GM21423 (cell line): ENCODE results near the gene FRK.

Experiments
- ATAC-seq: cut with Tn5 transposase; IDR thresholded peaks from one replicate; pipeline ENCODE4 v1.9.1; 2021; ENCODE audit warnings: mild to moderate bottlenecking, moderate library complexity; ENCODE audit not compliant: unreplicated experiment

Gene FRK

GRCh38 chr6:116036075-116036773 is 24.5 kb downstream of the FRK start:
- ATAC-seq = no peak

GRCh38 chr6:116035616-116036015 is 25.1 kb downstream of the FRK start:
- no peak for ATAC-seq

- ATAC-seq = no peak
These were observed 26.4 kb downstream of the FRK start for GRCh38 chr6:116034327-116034726.

- ATAC-seq = no peak
These were observed 26.9 kb downstream of the FRK start for GRCh38 chr6:116033687-116034303.

GRCh38 chr6:116030770-116031169 is 29.9 kb downstream of the FRK start:
- ATAC-seq = no peak

- ATAC-seq = peak; percentile 67
These were observed 31.2 kb downstream of the FRK start for GRCh38 chr6:116029535-116029934.

GRCh38 chr6:116028233-116028632 is 32.5 kb downstream of the FRK start:
- ATAC-seq = no peak

GRCh38 chr6:116027801-116028200 is 32.9 kb downstream of the FRK start:
- ATAC-seq = no peak

- ATAC-seq = no peak
These were observed 35.3 kb downstream of the FRK start for GRCh38 chr6:116025405-116025804.

GRCh38 chr6:116022841-116023445 is 37.7 kb downstream of the FRK start:
- no peak for ATAC-seq

- ATAC-seq = no peak
These were observed 40.0 kb downstream of the FRK start for GRCh38 chr6:116020738-116021137.

- peak; percentile 81 for ATAC-seq
These were observed 41.3 kb downstream of the FRK start for GRCh38 chr6:116019428-116019827.

GRCh38 chr6:116018976-116019375 is 41.7 kb downstream of the FRK start:
- ATAC-seq = no peak

- no peak for ATAC-seq
These were observed 43.0 kb downstream of the FRK start for GRCh38 chr6:116017546-116018295.

GRCh38 chr6:116016846-116017545 is 43.7 kb downstream of the FRK start:
- peak; percentile 26 for ATAC-seq

GRCh38 chr6:116015983-116016382 is 44.7 kb downstream of the FRK start:
- no peak for ATAC-seq

GRCh38 chr6:116015561-116015960 is 45.1 kb downstream of the FRK start:
- no peak for ATAC-seq

GRCh38 chr6:116012951-116013350 is 47.7 kb downstream of the FRK start:
- no peak for ATAC-seq

GRCh38 chr6:116012471-116012949 is 48.2 kb downstream of the FRK start:
- ATAC-seq = no peak

- peak; percentile 52 for ATAC-seq
These were observed 49.2 kb downstream of the FRK start for GRCh38 chr6:116011520-116011919.
